Fibroblast of villous mesenchyme (primary cell): Measurements from ENCODE around the gene FAM151B. TPM values are rescaled to one million over a fixed set of nuclear protein-coding genes. Genes with fewer than 3 reads are reported as not detected.
"Not testable (repeated sequence)": the region's sequence is repeated elsewhere in the genome, so short reads cannot be mapped to it uniquely, and the experiment has no call there.

Experiments used
- DNase-seq: peaks from one replicate; pipeline ENCODE4 v3.0.0-alpha.2; 2010; ENCODE audit warnings: low read depth
- H3K4me3 ChIP-seq: 2 replicates; pipeline ENCODE4 v1.5.1; 2011; ENCODE audit warnings: low read depth, mild to moderate bottlenecking, low read length
- total RNA-seq: library from RNA; depleted of rRNA; stranded (reverse); fragments of >200 nt; gene quantifications from 2 replicates; pipeline ENCODE4 v1.2.3, GENCODE V29; 2012
- TF ChIP-seq, protein P1 (sequence below): IDR thresholded peaks from 2 replicates; pipeline ENCODE4 v1.5.1; 2012; ENCODE audit warnings: low read depth, mild to moderate bottlenecking, low read length; ENCODE audit not compliant: insufficient read depth

Gene FAM151B
- total RNA-seq, 1 donor: 8.6 TPM

DNA sequence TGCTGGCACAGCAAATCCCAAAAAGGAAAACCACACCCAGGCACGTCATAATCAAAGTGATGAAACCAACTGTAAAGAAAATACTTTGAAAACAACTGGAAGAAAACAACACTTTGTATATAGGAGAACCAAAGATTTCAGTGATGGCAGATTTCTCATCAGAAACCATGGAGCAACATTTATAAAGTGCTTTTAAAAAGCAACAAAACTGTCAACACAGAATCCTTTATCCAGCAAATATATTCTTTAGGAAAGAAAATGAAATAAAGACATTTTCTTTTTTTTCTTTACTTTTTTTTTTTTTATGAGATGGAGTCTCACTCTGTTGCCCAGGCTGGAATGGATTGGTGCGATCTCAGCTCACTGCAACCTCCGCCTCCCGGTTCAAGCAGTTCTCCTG, 5.3 kb upstream of the FAM151B start:
- TF ChIP-seq, protein P1, sequence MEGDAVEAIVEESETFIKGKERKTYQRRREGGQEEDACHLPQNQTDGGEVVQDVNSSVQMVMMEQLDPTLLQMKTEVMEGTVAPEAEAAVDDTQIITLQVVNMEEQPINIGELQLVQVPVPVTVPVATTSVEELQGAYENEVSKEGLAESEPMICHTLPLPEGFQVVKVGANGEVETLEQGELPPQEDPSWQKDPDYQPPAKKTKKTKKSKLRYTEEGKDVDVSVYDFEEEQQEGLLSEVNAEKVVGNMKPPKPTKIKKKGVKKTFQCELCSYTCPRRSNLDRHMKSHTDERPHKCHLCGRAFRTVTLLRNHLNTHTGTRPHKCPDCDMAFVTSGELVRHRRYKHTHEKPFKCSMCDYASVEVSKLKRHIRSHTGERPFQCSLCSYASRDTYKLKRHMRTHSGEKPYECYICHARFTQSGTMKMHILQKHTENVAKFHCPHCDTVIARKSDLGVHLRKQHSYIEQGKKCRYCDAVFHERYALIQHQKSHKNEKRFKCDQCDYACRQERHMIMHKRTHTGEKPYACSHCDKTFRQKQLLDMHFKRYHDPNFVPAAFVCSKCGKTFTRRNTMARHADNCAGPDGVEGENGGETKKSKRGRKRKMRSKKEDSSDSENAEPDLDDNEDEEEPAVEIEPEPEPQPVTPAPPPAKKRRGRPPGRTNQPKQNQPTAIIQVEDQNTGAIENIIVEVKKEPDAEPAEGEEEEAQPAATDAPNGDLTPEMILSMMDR: no peak
- H3K4me3 ChIP-seq: no peak overlapping the region
- DNase-seq: no peak

DNA sequence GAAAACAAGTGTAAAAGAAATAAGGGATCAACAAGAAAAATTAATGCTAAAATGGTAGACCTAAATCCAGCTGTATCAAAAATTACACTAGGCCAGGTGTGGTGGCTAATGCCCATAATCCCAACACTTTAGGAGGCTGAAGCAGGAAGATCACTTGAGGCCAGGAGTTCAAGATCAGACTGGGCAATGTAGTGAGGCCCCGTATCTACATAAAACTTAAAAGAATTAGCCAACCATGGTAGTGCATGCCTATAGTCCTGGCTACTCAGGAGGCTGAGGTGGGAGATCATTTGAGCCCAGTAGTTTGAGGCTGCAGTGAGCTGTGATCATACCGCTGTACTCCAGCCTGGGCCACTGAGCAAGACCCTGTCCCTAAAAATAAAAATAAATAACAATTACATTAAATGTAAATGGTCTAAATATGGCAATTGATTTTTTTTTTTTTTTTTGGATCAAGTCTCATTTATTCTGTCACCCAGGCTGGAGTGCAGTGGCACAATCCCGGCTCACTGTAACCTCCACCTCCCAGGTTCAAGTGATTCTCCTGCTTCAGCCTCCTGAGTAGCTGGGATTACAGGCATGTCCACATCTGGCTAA, 4.2 kb upstream of the FAM151B start:
- TF ChIP-seq, protein P1: no peak
- H3K4me3 ChIP-seq: no peak overlapping the region
- DNase-seq: no peak

DNA sequence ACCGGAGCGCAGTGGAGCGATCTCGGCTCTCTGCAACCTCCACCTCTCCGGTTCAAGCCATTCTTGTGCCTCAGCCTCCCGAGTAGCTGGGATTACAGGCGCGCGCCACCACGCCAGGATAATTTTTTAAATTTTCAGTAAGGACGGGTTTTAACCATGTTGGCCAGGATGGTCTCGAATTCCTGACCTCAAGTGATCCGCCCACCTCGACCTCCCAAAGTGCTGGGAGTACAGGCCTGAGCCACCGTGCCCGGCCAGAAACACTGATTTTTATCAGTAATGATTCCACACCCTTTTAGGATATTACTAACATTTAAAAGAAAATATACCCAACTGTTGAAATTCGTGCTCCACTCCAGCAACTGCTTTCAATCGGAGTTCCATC, 464 bp upstream of the FAM151B start:
- TF ChIP-seq, protein P1: no peak
- DNase-seq: no peak

GRCh38 chr5:80491296-80491695, 3.4 kb downstream of the FAM151B start:
- DNase-seq: no peak
- no peak overlapping the region for H3K4me3 ChIP-seq
- TF ChIP-seq, protein P1: no peak

More for the DNA sequence above, 464 bp upstream of the FAM151B start:
- peak overlapping the region; percentile 80 for H3K4me3 ChIP-seq

DNA sequence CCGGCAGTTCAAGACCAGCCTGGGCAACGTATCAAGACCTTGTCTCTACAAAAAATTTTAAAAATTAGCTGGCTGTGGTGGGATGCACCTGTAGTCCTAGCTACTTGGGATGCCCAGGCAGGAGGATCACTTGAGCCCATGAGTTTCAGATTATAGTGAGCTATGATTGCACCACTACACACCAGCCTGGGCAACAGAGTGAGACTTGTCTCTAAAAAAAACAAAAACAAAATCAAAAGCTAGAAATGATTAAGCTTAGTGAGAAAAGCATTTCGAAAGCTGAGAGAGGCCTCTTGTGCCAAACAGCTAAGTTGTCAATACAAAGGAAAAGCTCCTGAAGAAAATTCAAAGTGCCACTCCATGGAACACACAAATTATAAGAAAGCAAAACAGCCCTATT, 4.8 kb downstream of the FAM151B start:
- DNase-seq: no peak
- no peak overlapping the region for H3K4me3 ChIP-seq
- TF ChIP-seq, protein P1: no peak

GRCh38 chr5:80493443-80493842, 5.5 kb downstream of the FAM151B start:
- DNase-seq: peak; percentile 36

DNA sequence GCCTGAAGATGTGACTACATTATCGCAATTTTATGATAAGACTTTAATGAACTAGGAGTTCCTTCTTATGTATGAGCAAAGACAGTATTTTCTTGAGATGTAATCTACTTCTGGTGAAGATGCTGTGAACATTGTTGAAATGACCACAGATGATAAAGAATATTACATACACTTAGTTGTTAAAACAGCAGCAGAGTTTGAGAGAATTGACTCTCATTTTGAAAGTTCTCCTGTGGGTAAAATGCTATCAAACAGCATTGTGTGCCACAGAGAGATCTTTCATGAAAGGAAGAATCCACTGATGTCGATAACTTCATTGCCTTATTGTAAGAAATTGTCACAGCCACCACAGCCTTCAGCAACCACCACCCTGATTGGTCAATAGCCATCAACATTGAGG, 8.0 kb downstream of the FAM151B start:
- no peak for DNase-seq
- TF ChIP-seq, protein P1: no peak
- H3K4me3 ChIP-seq: no peak overlapping the region

More at GRCh38 chr5:80493443-80493842, 5.5 kb downstream of the FAM151B start:
- not testable (repeated sequence) for H3K4me3 ChIP-seq
